DLD1 (cell line): ENCODE results near the gene DCTN5.

ENCODE experiments used
- in situ Hi-C: cut with HindIII; loops from 2 replicates; pipeline ENCODE4 v1.10.0; 2017; ENCODE audit warnings: low sequenced_read_pairs

DCTN5 gene

GRCh38 chr16:23651943-23652468 is 10.7 kb downstream of the DCTN5 start:
- in situ Hi-C loops, result no loop called here

DNA sequence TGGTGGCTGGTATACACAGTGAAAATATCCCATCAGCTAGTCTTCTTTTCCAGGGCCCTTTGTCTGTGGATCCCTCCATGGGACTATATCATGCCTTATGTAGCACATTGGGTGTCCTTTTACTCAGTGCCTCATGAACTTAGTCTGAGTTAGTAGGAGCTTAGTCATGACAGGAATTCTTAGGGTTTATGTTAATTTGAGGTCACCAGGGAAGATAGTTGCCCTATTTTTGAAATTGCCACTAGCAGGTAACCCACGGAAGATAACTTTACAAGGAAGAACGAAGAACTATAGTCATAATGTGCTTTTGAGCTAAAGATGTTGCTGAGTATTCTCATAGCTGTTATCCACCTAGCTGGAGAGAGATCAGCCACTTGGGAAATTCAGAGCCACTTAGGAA is 22.7 kb downstream of the DCTN5 start:
- in situ Hi-C loops, result no loop called here

- in situ Hi-C loops, result no loop called here
These were observed 25.5 kb downstream of the DCTN5 start for GRCh38 chr16:23666571-23667354.

DNA sequence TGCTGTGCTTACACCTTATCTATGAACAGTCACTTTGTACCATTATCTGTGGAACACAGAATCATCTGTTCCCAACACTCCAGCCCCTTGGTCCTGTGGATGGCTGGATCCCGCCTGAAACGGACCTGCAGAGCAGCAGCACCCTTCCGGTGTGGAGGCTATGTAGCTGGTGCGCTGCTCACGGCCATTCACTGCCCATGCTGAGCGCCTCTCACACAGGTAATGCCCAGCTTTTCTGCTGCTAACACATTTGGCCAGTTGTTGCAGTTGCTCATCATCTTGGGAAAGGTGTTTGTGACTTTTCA is 26.0 kb downstream of the DCTN5 start:
- in situ Hi-C loops, result no loop called here

DNA sequence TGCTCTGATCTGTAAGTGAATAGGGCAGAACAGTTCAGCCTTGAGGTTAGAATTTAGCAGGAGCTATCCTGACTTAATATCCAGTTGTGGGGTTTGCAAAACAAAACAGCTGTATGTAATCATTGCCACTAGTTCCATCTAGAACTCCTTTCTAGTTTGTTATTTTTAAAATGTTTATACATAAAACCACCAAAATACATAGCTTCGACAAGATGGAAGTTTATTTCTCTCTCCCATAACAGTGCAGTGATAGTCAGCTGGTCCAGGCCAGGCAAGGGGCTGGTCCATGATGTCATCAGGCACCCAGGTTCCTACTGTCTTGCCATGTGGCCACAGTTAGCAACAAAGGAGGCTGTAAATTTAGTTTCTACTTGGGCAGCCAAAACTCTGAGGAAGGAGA is 27.0 kb downstream of the DCTN5 start:
- in situ Hi-C loops, result no loop called here

GRCh38 chr16:23668873-23669272 is 27.6 kb downstream of the DCTN5 start:
- in situ Hi-C loops, result no loop called here

DNA sequence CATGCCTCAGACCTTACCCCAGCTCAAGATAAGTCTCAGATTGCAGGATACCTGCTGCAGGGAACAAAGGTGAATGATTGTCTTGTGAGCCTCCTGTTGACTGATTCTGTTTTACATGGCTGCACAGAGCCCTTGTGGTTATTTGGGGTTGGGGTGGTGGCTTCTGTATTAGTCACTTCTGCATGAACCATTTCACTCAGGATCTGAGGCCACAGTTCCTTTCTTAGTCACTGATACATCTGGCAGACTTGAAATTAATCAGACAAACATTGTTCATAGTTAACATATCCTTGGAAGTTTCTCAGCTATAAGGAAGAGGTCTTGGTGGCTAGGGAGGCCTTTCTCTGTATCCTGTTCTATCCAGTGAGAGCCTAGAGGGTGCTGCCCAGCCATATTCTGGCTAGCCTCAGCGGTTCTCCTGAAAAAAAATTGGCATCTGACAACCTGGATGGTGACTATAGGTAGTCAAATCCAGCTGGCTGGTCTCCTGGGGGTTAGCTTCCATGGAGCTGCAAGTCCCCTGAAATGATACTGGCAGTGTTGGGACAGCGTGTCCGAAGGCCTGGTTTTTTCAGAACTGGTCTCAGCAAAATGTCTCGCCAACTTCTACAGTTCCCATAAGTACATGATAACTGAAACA is 29.0 kb downstream of the DCTN5 start:
- in situ Hi-C loops, result no loop called here

- in situ Hi-C loops, result no loop called here
These were observed 32.8 kb downstream of the DCTN5 start for GRCh38 chr16:23673971-23674614.

DNA sequence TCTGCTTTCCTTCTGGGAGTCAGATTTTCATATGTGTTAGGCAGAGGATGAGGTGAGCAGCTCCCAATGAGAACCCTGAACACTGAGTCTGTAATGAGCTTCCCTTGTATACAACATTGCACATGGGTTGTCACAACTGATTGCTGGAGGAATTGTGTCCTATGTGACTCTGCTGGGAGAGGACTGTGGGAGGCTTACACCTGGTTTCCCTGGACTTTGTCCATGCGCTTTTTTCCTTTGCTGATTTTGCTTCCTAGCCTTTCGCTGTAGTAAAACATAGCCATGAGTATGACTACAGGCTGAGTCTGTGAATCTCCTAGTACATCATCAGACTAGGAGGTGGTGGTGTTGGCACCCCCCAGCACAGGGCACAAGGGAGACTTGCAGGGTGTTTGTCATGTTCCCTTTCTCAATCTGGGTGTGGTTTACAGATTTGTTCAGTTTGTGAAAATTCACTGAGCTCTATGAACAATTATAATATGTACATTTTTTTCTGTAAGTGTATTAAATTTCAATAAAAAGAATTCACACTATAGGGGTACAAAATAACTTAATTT is 35.7 kb downstream of the DCTN5 start:
- in situ Hi-C loops, result no loop called here

DNA sequence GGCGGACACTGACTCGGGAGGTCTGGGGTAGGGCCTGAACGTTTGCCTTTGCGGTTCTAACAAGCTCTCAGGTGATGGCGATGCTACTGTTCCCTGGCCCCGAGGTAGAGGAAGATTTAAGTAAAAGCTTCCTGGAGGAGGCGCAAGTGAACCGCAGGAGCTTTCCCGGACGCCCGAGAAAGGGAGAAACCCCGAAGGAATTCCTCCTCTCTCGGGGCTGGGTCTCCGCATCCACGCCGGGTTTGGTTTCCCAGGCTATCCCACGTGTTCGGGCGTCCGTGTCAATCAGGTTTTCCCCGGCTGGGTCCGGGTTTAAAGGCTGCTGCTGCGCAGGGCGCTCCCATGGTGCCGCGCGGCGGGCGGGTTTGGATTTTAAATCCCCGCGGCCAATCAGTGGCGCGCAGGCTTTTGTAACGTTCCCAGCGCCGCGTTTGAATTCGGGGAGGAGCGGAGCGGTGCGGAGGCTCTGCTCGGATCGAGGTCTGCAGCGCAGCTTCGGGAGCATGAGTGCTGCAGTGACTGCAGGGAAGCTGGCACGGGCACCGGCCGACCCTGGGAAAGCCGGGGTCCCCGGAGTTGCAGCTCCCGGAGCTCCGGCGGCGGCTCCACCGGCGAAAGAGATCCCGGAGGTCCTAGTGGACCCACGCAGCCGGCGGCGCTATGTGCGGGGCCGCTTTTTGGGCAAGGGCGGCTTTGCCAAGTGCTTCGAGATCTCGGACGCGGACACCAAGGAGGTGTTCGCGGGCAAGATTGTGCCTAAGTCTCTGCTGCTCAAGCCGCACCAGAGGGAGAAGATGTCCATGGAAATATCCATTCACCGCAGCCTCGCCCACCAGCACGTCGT is 37.4 kb downstream of the DCTN5 start, which contains the start of gene PLK1:
TSS of gene PLK1 (plus strand) at position 460 of the 844 bp plus-strand sequence. CDS start at position 504, 44 bp downstream.
- in situ Hi-C loops, result no loop called here

DNA sequence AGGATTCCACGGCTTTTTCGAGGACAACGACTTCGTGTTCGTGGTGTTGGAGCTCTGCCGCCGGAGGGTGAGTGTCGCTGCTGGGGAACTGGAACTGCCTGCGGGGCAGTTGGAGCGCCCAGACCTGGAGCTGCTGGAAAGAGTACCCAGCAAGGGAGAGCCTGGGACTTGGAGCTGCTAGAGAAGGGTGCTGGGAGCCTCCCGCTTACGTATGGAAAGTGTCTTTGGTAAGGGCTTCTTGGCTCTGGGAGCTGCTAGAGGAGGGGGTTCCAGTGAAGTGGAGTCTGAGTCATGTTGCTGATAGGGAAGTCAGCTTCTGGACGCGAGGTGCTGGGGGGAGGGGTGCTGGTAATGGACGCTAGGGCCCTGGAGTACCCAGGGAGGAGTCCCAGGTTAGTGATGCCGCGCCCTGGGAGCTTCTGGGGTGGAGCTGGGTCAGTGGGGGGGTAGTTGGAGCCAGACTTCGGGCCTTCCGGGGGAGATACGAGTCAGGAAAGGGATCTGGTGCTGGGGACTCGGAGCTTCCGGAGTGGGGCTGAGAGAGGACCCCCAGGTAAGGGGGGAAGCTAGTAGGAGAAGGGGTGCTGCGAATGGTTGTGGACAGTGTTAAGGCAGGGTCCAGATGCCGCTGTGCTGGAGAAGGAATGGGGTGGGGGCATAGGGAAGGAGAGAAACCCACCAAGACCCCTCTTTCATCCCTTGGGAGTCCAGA is 38.2 kb downstream of the DCTN5 start:
- in situ Hi-C loops, result no loop called here

- in situ Hi-C loops, result no loop called here
These were observed 38.7 kb downstream of the DCTN5 start for GRCh38 chr16:23679986-23680336.

DNA sequence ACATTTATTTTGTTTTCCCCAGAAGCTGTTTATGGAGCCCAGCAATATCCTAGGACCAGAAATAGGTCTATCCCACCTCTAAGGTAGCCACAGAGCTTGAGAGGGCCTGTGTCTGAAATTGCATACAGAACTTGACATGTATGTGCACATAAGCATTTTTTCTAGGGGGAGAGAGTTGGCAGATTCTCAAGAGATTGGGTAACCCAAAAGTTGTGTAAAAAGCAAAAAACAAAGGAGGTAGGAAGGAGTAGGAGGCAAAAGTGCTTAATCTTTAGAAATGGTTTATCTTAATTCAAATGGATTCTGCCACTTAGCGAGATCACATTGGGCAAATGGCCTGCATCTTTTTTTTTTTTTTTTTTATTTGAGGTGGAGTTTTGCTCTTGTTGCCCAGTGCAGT is 40.9 kb downstream of the DCTN5 start:
- in situ Hi-C loops, result no loop called here

DNA sequence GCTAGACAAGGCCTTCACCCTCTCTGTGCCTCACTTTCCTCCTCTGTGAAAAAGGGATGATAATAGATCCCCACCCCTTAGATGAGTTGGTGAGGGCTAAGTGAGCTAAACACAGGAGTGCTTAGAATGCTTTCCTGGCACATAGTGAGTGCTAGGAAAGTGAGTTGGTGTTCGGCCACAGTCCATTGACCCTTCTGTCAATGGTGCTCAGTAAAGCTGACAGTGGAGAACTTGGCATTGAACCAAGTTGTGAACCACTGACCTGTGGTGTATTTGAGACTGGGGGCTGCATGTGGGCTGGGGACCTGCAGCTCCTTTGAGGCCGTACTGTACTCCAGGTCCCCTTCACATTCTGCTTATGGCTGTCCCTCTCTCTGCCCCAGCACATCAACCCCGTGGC is 42.2 kb downstream of the DCTN5 start:
- in situ Hi-C loops, result no loop called here

GRCh38 chr16:23687034-23687808 is 46.0 kb downstream of the DCTN5 start:
- in situ Hi-C loops, result no loop called here

- in situ Hi-C loops, result no loop called here
These were observed 48.3 kb downstream of the DCTN5 start for GRCh38 chr16:23689442-23690187.

DNA sequence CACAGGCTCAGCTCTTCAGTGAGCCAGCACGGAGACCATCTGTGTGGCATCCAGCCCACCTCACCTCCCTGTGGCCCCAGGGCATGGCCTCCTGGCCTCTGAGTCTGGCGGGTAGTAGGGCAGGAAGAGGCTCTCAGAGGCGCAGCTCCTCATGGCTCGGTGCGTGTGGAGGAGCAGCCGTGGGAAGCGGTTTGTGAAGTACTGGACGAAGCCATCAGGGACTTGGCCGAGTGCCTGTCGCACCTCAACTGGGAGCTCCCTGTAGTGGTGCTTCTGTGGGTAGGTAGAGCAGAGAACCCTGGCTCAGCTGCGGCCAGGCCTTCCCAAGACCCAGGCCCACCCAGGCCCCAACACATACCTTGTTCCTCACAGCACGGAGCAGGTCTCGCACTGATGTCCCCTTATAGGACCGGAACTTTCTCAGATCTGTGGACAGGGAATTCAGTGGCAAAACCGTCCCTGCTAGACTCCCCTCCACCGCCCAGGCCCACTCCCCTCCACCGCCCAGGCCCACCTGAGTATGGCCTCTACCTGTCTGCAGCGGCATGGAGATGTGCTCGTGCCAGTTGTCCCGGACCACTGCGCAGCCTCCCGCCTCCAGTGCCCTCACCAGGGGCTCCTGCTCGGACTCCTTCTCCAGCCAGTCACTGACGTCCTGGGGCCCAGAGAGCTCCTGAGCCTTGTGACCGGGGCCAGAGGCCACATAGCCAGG is 49.7 kb downstream of the DCTN5 start:
- in situ Hi-C loops, result no loop called here
